NT2/D1 (cell line): ENCODE data around the gene AGMO.

Experiments
- SUZ12 ChIP-seq: IDR thresholded peaks from 2 replicates; pipeline ENCODE4 v1.6.1; 2011; ENCODE audit not compliant: insufficient read length, insufficient read depth; ENCODE audit errors: extremely low read depth
- YY1 ChIP-seq: IDR thresholded peaks from 2 replicates; pipeline ENCODE4 v1.6.1; 2011; ENCODE audit not compliant: insufficient read length, insufficient read depth
- ZNF274 ChIP-seq: IDR thresholded peaks from 2 replicates; pipeline ENCODE4 v1.6.1; 2011; ENCODE audit warnings: mild to moderate bottlenecking, low read depth, low read length

DNA sequence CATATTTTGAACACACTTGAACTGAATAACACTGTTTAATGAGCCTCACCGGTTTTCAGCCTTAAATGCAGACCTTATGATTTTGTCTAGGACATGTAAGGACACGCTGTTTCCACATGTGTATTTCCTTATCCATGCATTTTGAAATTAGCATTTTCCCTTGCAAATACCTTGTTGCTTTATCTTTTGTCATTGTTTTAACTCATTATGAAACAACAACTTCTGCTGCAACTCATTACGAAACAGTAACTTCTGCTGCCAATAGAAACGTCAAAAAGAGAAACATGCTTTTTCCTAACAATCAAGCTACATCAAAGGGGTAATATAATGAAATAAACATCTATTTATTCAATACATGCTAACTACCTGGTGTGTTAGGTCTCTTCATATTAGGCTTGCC is 322.0 kb downstream of the AGMO start:
- no peak for TF ChIP-seq ZNF274
- no peak for TF ChIP-seq SUZ12
- TF ChIP-seq YY1, result no peak
